ENCODE measurements around the gene SCML2.
A peak's percentile ranks its signal among the peaks of the same experiment; 100 is the strongest.

SCML2 gene

DNA sequence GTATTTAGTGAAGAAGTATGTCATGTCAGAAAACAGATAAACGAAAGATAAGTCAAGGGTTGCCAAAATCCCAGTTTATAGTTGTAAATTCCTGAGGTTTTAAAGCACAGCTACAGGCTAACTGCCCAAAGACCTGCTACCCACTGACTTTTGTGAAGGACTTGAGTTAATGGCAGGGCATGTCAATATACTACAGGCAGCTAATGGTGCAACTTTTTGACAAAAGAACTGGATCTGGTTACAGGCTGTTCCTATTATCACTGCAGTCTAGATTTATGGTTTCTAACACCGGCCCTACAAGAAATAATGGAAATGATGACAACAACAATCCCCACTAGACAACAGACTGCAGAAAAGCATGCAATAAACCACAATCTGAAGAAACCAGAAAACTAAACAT is 6.4 kb downstream of the SCML2 start:
- no CpG with 5 or more reads among the region's 2 CpGs for WGBS, 2 donors (ENCODE audit: extremely low coverage in 2 of 2, insufficient read length in 2 of 2, insufficient replicate concordance in 1 of 2)
- no peak overlapping the region for H2BK15ac ChIP-seq (ENCODE audit: low read length)
- no peak overlapping the region for H2BK12ac ChIP-seq (ENCODE audit: low read length)
- no peak overlapping the region for H3K27ac ChIP-seq (replicated peaks; ENCODE audit: low read length)
- H3K4me3 ChIP-seq (ENCODE audit: low read length in 2 of 2): no peak overlapping the region
- no peak overlapping the region for H2AFZ ChIP-seq (ENCODE audit: low read length)
- H2AK5ac ChIP-seq (ENCODE audit: low read depth, low read length): no peak overlapping the region
- H3K27me3 ChIP-seq (ENCODE audit: control insufficient read depth in 3 of 3, insufficient read depth in 3 of 3, low read depth in 1 of 3, low read length in 3 of 3): no peaks in the 10 kb centered on the region
- H4K8ac ChIP-seq (ENCODE audit: low read depth, low read length): no peak overlapping the region
- H2BK5ac ChIP-seq (ENCODE audit: low read length): no peak overlapping the region
- H3K36me3 ChIP-seq (replicated peaks in 1 of 2; ENCODE audit: control insufficient read depth in 2 of 2, insufficient read depth in 2 of 2, low read length in 2 of 2): no peaks in the 10 kb centered on the region
- H3K14ac ChIP-seq (ENCODE audit: low read length): no peak overlapping the region
- H3K23ac ChIP-seq (ENCODE audit: low read depth, low read length, poor library complexity): no peak overlapping the region
- no peak overlapping the region for H2BK120ac ChIP-seq (ENCODE audit: low read depth, low read length)
- H3K9me3 ChIP-seq (replicated peaks in 1 of 2; ENCODE audit: control insufficient read depth in 2 of 2, insufficient read depth in 1 of 2, low read depth in 1 of 2, low read length in 2 of 2): no peaks in the 10 kb centered on the region
- no peak overlapping the region for H3K9ac ChIP-seq (ENCODE audit: low read depth, low read length, poor library complexity)
- H3K18ac ChIP-seq (ENCODE audit: low read length): no peak overlapping the region
- H3K4me2 ChIP-seq (ENCODE audit: insufficient read depth, low read length, poor library complexity, severe bottlenecking): no peak overlapping the region
- no peak overlapping the region for H4K91ac ChIP-seq (ENCODE audit: low read depth, low read length, poor library complexity)
- DNase-seq (ENCODE audit: low spot score): no peak
- H3K79me1 ChIP-seq (ENCODE audit: low read depth, low read length): no peaks in the 10 kb centered on the region
- peaks cover 1 to 2% of the 10 kb centered on the region in 2 donors for H3K4me1 ChIP-seq (ENCODE audit: control insufficient read depth in 2 of 2, insufficient read depth in 1 of 2, low read depth in 1 of 2, low read length in 2 of 2)
- H3K4ac ChIP-seq (ENCODE audit: low read length): no peak overlapping the region

DNA sequence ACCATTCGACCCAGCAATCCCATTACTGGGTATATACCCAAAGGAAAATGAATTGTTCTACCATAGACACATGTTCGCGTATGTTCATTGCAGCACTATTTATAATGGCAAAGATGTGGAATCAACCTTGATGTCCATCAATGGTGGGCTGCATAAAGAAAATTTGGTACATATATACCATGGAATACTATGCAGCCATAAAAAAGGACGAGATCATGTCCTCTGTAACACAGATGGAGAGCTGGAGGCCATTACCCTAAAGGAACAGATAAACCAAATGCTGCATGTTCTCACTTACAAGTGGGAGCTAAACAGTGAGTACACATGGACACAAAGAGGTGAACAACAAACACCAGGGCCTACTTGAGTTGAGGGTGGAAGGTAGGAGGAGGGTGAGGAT is 45.1 kb downstream of the SCML2 start:
- Histone ChIP-seq H2BK5ac (ENCODE audit: low read length) (no peak overlapping the region), H2AK5ac (ENCODE audit: low read depth, low read length) (no peak overlapping the region), H3K4me1 (ENCODE audit: control insufficient read depth in 2 of 2, insufficient read depth in 1 of 2, low read depth in 1 of 2, low read length in 2 of 2) (no peaks in the 10 kb centered on the region), H3K4me3 (ENCODE audit: low read length in 2 of 2) (no peak overlapping the region), H3K4ac (ENCODE audit: low read length) (no peak overlapping the region), H3K14ac (ENCODE audit: low read length) (no peak overlapping the region), H2BK12ac (ENCODE audit: low read length) (no peak overlapping the region), H3K36me3 (replicated peaks in 1 of 2; ENCODE audit: control insufficient read depth in 2 of 2, insufficient read depth in 2 of 2, low read length in 2 of 2) (peaks cover 3 to 33% of the 10 kb centered on the region in 2 donors), H2AFZ (ENCODE audit: low read length) (no peak overlapping the region), H3K23ac (ENCODE audit: low read depth, low read length, poor library complexity) (no peak overlapping the region), H3K79me1 (ENCODE audit: low read depth, low read length) (no peaks in the 10 kb centered on the region), H3K27ac (replicated peaks; ENCODE audit: low read length) (no peak overlapping the region), H3K27me3 (ENCODE audit: control insufficient read depth in 3 of 3, insufficient read depth in 3 of 3, low read depth in 1 of 3, low read length in 3 of 3) (no peaks in the 10 kb centered on the region), H4K8ac (ENCODE audit: low read depth, low read length) (no peak overlapping the region), H2BK120ac (ENCODE audit: low read depth, low read length) (no peak overlapping the region), H3K9ac (ENCODE audit: low read depth, low read length, poor library complexity) (no peak overlapping the region), H3K4me2 (ENCODE audit: insufficient read depth, low read length, poor library complexity, severe bottlenecking) (no peak overlapping the region), H3K18ac (ENCODE audit: low read length) (no peak overlapping the region), H3K9me3 (replicated peaks in 1 of 2; ENCODE audit: control insufficient read depth in 2 of 2, insufficient read depth in 1 of 2, low read depth in 1 of 2, low read length in 2 of 2) (peaks cover 1 to 17% of the 10 kb centered on the region in 2 donors), H2BK15ac (ENCODE audit: low read length) (no peak overlapping the region), H4K91ac (ENCODE audit: low read depth, low read length, poor library complexity) (no peak overlapping the region)
- DNase-seq (ENCODE audit: low spot score): no peak
- no CpG with 5 or more reads among the region's 4 CpGs for WGBS, 2 donors (ENCODE audit: extremely low coverage in 2 of 2, insufficient read length in 2 of 2, insufficient replicate concordance in 1 of 2)

DNA sequence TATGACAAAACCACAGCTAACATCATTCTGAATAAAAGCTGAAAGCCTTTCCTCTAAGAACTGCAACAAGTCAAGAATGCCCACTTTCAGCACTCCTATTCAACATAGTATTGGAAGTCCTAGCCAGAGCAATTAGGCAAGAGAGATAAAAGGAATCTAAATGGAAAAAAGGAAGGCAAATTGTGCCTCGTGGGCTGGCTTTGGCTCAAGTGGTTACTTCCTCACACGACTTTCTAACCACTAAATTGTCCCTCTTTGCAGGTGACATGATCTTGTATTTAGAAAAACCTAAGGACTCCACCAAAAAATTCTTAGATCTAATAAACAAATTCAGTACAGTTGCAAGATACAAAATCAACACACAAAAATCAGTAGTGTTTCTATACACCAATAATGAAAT is 57.2 kb downstream of the SCML2 start:
- Histone ChIP-seq H3K4me2 (ENCODE audit: insufficient read depth, low read length, poor library complexity, severe bottlenecking) (no peak overlapping the region), H4K91ac (ENCODE audit: low read depth, low read length, poor library complexity) (no peak overlapping the region), H3K14ac (ENCODE audit: low read length) (no peak overlapping the region), H2BK15ac (ENCODE audit: low read length) (no peak overlapping the region), H3K9ac (ENCODE audit: low read depth, low read length, poor library complexity) (no peak overlapping the region), H3K4me1 (ENCODE audit: control insufficient read depth in 2 of 2, insufficient read depth in 1 of 2, low read depth in 1 of 2, low read length in 2 of 2) (no peaks in the 10 kb centered on the region), H3K27me3 (ENCODE audit: control insufficient read depth in 3 of 3, insufficient read depth in 3 of 3, low read depth in 1 of 3, low read length in 3 of 3) (no peaks in the 10 kb centered on the region), H3K4me3 (ENCODE audit: low read length in 2 of 2) (no peak overlapping the region), H3K4ac (ENCODE audit: low read length) (no peak overlapping the region), H4K8ac (ENCODE audit: low read depth, low read length) (no peak overlapping the region), H3K18ac (ENCODE audit: low read length) (no peak overlapping the region), H2BK12ac (ENCODE audit: low read length) (no peak overlapping the region), H3K27ac (replicated peaks; ENCODE audit: low read length) (no peak overlapping the region), H2BK5ac (ENCODE audit: low read length) (no peak overlapping the region), H3K36me3 (replicated peaks in 1 of 2; ENCODE audit: control insufficient read depth in 2 of 2, insufficient read depth in 2 of 2, low read length in 2 of 2) (peaks cover 0 to 3% of the 10 kb centered on the region in 2 donors), H3K9me3 (replicated peaks in 1 of 2; ENCODE audit: control insufficient read depth in 2 of 2, insufficient read depth in 1 of 2, low read depth in 1 of 2, low read length in 2 of 2) (peaks cover 0 to 3% of the 10 kb centered on the region in 2 donors), H2BK120ac (ENCODE audit: low read depth, low read length) (no peak overlapping the region), H2AFZ (ENCODE audit: low read length) (no peak overlapping the region), H3K79me1 (ENCODE audit: low read depth, low read length) (no peaks in the 10 kb centered on the region), H3K23ac (ENCODE audit: low read depth, low read length, poor library complexity) (no peak overlapping the region), H2AK5ac (ENCODE audit: low read depth, low read length) (no peak overlapping the region)
- DNase-seq (ENCODE audit: low spot score): no peak
- no CpG with 5 or more reads among the region's 2 CpGs for WGBS, 2 donors (ENCODE audit: extremely low coverage in 2 of 2, insufficient read length in 2 of 2, insufficient replicate concordance in 1 of 2)

DNA sequence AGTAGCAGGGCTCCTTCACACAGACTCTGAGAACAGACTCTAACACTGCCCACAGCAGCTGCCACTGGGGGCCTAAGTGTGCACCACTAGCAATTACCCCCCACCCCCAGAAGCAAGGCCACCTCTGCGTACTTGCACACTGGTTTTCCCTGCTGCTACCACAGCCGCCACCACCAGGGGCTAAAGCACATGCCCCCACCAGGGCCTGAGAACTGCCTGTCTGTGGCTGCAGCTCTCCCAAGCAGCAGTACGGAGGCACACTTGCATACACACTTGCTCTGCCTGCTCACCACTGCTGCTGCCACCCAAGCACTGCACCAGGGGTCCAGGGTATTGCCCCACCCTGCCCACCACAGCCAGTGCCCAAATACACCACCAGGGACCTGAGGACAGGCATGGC is 59.6 kb downstream of the SCML2 start:
- no peak overlapping the region for H2BK15ac ChIP-seq (ENCODE audit: low read length)
- H3K23ac ChIP-seq (ENCODE audit: low read depth, low read length, poor library complexity): no peak overlapping the region
- no peak for DNase-seq (ENCODE audit: low spot score)
- no peak overlapping the region for H3K27ac ChIP-seq (replicated peaks; ENCODE audit: low read length)
- H3K4ac ChIP-seq (ENCODE audit: low read length): no peak overlapping the region
- H3K14ac ChIP-seq (ENCODE audit: low read length): no peak overlapping the region
- H3K9ac ChIP-seq (ENCODE audit: low read depth, low read length, poor library complexity): peak overlapping the region; percentile 30
- H2BK12ac ChIP-seq (ENCODE audit: low read length): no peak overlapping the region
- no CpG with 5 or more reads among the region's 3 CpGs for WGBS, 2 donors (ENCODE audit: extremely low coverage in 2 of 2, insufficient read length in 2 of 2, insufficient replicate concordance in 1 of 2)
- no peak overlapping the region for H3K4me3 ChIP-seq (ENCODE audit: low read length in 2 of 2)
- no peak overlapping the region for H3K4me2 ChIP-seq (ENCODE audit: insufficient read depth, low read length, poor library complexity, severe bottlenecking)
- no peak overlapping the region for H2BK120ac ChIP-seq (ENCODE audit: low read depth, low read length)
- H3K18ac ChIP-seq (ENCODE audit: low read length): no peak overlapping the region
- H2AFZ ChIP-seq (ENCODE audit: low read length): no peak overlapping the region
- H4K8ac ChIP-seq (ENCODE audit: low read depth, low read length): no peak overlapping the region
- no peaks in the 10 kb centered on the region for H3K27me3 ChIP-seq (ENCODE audit: control insufficient read depth in 3 of 3, insufficient read depth in 3 of 3, low read depth in 1 of 3, low read length in 3 of 3)
- H3K36me3 ChIP-seq (replicated peaks in 1 of 2; ENCODE audit: control insufficient read depth in 2 of 2, insufficient read depth in 2 of 2, low read length in 2 of 2): no peaks in the 10 kb centered on the region
- no peak overlapping the region for H2AK5ac ChIP-seq (ENCODE audit: low read depth, low read length)
- H3K9me3 ChIP-seq (replicated peaks in 1 of 2; ENCODE audit: control insufficient read depth in 2 of 2, insufficient read depth in 1 of 2, low read depth in 1 of 2, low read length in 2 of 2): peaks cover 0 to 3% of the 10 kb centered on the region in 2 donors
- H2BK5ac ChIP-seq (ENCODE audit: low read length): no peak overlapping the region
- peaks cover 0 to 2% of the 10 kb centered on the region in 2 donors for H3K4me1 ChIP-seq (ENCODE audit: control insufficient read depth in 2 of 2, insufficient read depth in 1 of 2, low read depth in 1 of 2, low read length in 2 of 2)
- no peak overlapping the region for H4K91ac ChIP-seq (ENCODE audit: low read depth, low read length, poor library complexity)
- H3K79me1 ChIP-seq (ENCODE audit: low read depth, low read length): no peaks in the 10 kb centered on the region
